ENCODE results near the gene PLA2G4B.

PLA2G4B gene

GRCh38 chr15:41882689-41883483, 44.2 kb downstream of the PLA2G4B start:
- Histone ChIP-seq H3K4me2 (ENCODE audit: low read depth, low read length, poor library complexity, severe bottlenecking) (no peak overlapping the region), H2AFZ (ENCODE audit: low read length) (peak overlapping the region; percentile 20; the same call in 1 of the 2 replicates), H3K27me3 (ENCODE audit: insufficient read depth, low read length, poor library complexity, severe bottlenecking) (no peaks in the 10 kb centered on the region)

GRCh38 chr15:41883484-41883825, 44.8 kb downstream of the PLA2G4B start:
- Histone ChIP-seq H3K4me3 (ENCODE audit: low read length, poor library complexity, severe bottlenecking) (no peak overlapping the region), H3K4me1 (ENCODE audit: insufficient read depth, low read length, poor library complexity, severe bottlenecking) (peaks cover 8% of the 10 kb centered on the region), H2AFZ (ENCODE audit: low read length) (peak overlapping the region; percentile 20; the same call in 1 of the 2 replicates), H3K9me3 (ENCODE audit: insufficient read depth, low read depth, low read length) (no peaks in the 10 kb centered on the region), H3K9me2 (replicated peaks; ENCODE audit: low read depth, low read length) (no peaks in the 10 kb centered on the region), H3K79me2 (ENCODE audit: insufficient read depth, low read length) (no peaks in the 10 kb centered on the region), H4K20me1 (ENCODE audit: insufficient read depth, low read length, poor library complexity, severe bottlenecking) (no peaks in the 10 kb centered on the region), H3F3A (ENCODE audit: low read depth) (no peaks in the 10 kb centered on the region), H3K36me3 (ENCODE audit: insufficient read depth, low read length) (no peaks in the 10 kb centered on the region), H3K27me3 (ENCODE audit: insufficient read depth, low read length, poor library complexity, severe bottlenecking) (no peaks in the 10 kb centered on the region), H3K9ac (ENCODE audit: low read depth, low read length, poor library complexity, severe bottlenecking) (no peak overlapping the region), H3K4me2 (ENCODE audit: low read depth, low read length, poor library complexity, severe bottlenecking) (no peak overlapping the region)
- TF ChIP-seq CTCF (conservative IDR thresholded peaks at IDR 0.05; ENCODE audit: low read length), result no peak
- TF ChIP-seq EZH2phosphoT487 (IDR thresholded peaks at IDR 0.05; ENCODE audit: borderline replicate concordance), result no peak

More at GRCh38 chr15:41882689-41883483, 44.2 kb downstream of the PLA2G4B start:
- H3K79me2 ChIP-seq (ENCODE audit: insufficient read depth, low read length), result no peaks in the 10 kb centered on the region
- H3F3A ChIP-seq (ENCODE audit: low read depth), result no peaks in the 10 kb centered on the region
- H3K9me2 ChIP-seq (replicated peaks; ENCODE audit: low read depth, low read length), result no peaks in the 10 kb centered on the region
- H3K9ac ChIP-seq (ENCODE audit: low read depth, low read length, poor library complexity, severe bottlenecking), result no peak overlapping the region
- no peaks in the 10 kb centered on the region for H3K36me3 ChIP-seq (ENCODE audit: insufficient read depth, low read length)
- no peak overlapping the region for H3K4me3 ChIP-seq (ENCODE audit: low read length, poor library complexity, severe bottlenecking)
- no peaks in the 10 kb centered on the region for H4K20me1 ChIP-seq (ENCODE audit: insufficient read depth, low read length, poor library complexity, severe bottlenecking)
- peaks cover 8% of the 10 kb centered on the region for H3K4me1 ChIP-seq (ENCODE audit: insufficient read depth, low read length, poor library complexity, severe bottlenecking)
- TF ChIP-seq CTCF (conservative IDR thresholded peaks at IDR 0.05; ENCODE audit: low read length) (0 out of 2 replicates have a peak, but pooled peaks have one; percentile 15), EZH2phosphoT487 (IDR thresholded peaks at IDR 0.05; ENCODE audit: borderline replicate concordance) (no peak)
- no peaks in the 10 kb centered on the region for H3K9me3 ChIP-seq (ENCODE audit: insufficient read depth, low read depth, low read length)

- H4K20me1 ChIP-seq (ENCODE audit: insufficient read depth, low read length, poor library complexity, severe bottlenecking), result no peaks in the 10 kb centered on the region
- no peak overlapping the region for H3K9ac ChIP-seq (ENCODE audit: low read depth, low read length, poor library complexity, severe bottlenecking)
- H3K27me3 ChIP-seq (ENCODE audit: insufficient read depth, low read length, poor library complexity, severe bottlenecking), result no peaks in the 10 kb centered on the region
- no peak overlapping the region for H3K4me2 ChIP-seq (ENCODE audit: low read depth, low read length, poor library complexity, severe bottlenecking)
- no peaks in the 10 kb centered on the region for H3K9me3 ChIP-seq (ENCODE audit: insufficient read depth, low read depth, low read length)
- H3K4me3 ChIP-seq (ENCODE audit: low read length, poor library complexity, severe bottlenecking), result no peak overlapping the region
- no peaks in the 10 kb centered on the region for H3K36me3 ChIP-seq (ENCODE audit: insufficient read depth, low read length)
- no peaks in the 10 kb centered on the region for H3K79me2 ChIP-seq (ENCODE audit: insufficient read depth, low read length)
- TF ChIP-seq EZH2phosphoT487 (IDR thresholded peaks at IDR 0.05; ENCODE audit: borderline replicate concordance) (no peak), CTCF (conservative IDR thresholded peaks at IDR 0.05; ENCODE audit: low read length) (no peak)
- H3K9me2 ChIP-seq (replicated peaks; ENCODE audit: low read depth, low read length), result no peaks in the 10 kb centered on the region
- H2AFZ ChIP-seq (ENCODE audit: low read length), result no peak overlapping the region
- peaks cover 16% of the 10 kb centered on the region for H3K4me1 ChIP-seq (ENCODE audit: insufficient read depth, low read length, poor library complexity, severe bottlenecking)
- H3F3A ChIP-seq (ENCODE audit: low read depth), result no peaks in the 10 kb centered on the region
These were observed 45.8 kb downstream of the PLA2G4B start for GRCh38 chr15:41884458-41884857.
